ENCODE measurements around the gene ANKRD55. TPM values are rescaled to one million over a fixed set of nuclear protein-coding genes. Genes with fewer than 3 reads are reported as not detected.
A peak's percentile ranks its signal among the peaks of the same experiment; 100 is the strongest.

ANKRD55 gene
- total and polyA plus RNA-seq, 2 donors (not counting 1 experiment from before 2014, with no cell fraction given) = not detected

DNA sequence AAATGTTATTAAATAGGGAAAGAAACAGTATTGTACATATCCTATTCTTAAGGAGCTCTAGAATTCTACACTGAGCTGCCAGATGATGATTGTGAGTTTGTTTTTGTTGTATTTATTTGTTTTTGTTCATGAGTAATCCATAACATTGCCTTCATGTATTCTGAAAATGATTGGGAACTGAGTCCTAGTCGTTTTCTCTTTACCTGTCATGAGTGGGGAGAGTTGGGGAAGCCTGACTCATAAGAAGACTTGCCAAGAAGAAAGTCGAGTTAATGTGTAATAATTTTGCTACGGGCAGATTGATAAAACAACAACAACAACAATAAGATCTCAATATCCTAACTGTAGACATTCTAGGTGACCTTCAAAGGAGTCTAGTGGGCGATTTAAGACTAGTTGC, 103.8 kb downstream of the ANKRD55 start:
- no peak for TF ChIP-seq EZH2 (IDR thresholded peaks at IDR 0.05; ENCODE audit: low read length, missing control alignments)
- TF ChIP-seq, protein P1, sequence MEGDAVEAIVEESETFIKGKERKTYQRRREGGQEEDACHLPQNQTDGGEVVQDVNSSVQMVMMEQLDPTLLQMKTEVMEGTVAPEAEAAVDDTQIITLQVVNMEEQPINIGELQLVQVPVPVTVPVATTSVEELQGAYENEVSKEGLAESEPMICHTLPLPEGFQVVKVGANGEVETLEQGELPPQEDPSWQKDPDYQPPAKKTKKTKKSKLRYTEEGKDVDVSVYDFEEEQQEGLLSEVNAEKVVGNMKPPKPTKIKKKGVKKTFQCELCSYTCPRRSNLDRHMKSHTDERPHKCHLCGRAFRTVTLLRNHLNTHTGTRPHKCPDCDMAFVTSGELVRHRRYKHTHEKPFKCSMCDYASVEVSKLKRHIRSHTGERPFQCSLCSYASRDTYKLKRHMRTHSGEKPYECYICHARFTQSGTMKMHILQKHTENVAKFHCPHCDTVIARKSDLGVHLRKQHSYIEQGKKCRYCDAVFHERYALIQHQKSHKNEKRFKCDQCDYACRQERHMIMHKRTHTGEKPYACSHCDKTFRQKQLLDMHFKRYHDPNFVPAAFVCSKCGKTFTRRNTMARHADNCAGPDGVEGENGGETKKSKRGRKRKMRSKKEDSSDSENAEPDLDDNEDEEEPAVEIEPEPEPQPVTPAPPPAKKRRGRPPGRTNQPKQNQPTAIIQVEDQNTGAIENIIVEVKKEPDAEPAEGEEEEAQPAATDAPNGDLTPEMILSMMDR (conservative IDR thresholded peaks at IDR 0.05 in 1 of 2, IDR thresholded peaks at IDR 0.05 in 1 of 2; ENCODE audit: low read depth in 1 of 2, low read length in 2 of 2) = no peak
- H4K20me1 ChIP-seq (ENCODE audit: control insufficient read depth, extremely low read depth, insufficient read depth, low read length) = no peaks in the 10 kb centered on the region
- H3K79me2 ChIP-seq (ENCODE audit: control insufficient read depth, insufficient read depth, low read length) = no peaks in the 10 kb centered on the region
- no peak overlapping the region for H3K9ac ChIP-seq (ENCODE audit: insufficient read depth, low read length)
- H3K4me1 ChIP-seq (ENCODE audit: control insufficient read depth, extremely low read depth, insufficient read depth, low read length) = peaks cover 4% of the 10 kb centered on the region
- no peaks in the 10 kb centered on the region for H3K27me3 ChIP-seq (ENCODE audit: control insufficient read depth, insufficient read depth, low read length)
- H3K4me2 ChIP-seq (ENCODE audit: extremely low read depth, insufficient read depth, low read length) = no peak overlapping the region
- no peaks in the 10 kb centered on the region for H3K9me3 ChIP-seq (ENCODE audit: control insufficient read depth, insufficient read depth, low read depth, low read length)
- DNase-seq (ENCODE audit: low read depth in 2 of 2) = peak in 1 of 2 donors; percentile 8
- H3K4me3 ChIP-seq (replicated peaks in 1 of 4; ENCODE audit: control extremely low read depth in 1 of 4, insufficient read depth in 1 of 4, low read depth in 3 of 4, low read length in 4 of 4) = no peak overlapping the region
- H2AFZ ChIP-seq (ENCODE audit: low read length) = no peak overlapping the region
- H3K36me3 ChIP-seq (ENCODE audit: control insufficient read depth, insufficient read depth, low read length) = no peaks in the 10 kb centered on the region
- no peak overlapping the region for H3K27ac ChIP-seq (ENCODE audit: insufficient read depth, low read length)

DNA sequence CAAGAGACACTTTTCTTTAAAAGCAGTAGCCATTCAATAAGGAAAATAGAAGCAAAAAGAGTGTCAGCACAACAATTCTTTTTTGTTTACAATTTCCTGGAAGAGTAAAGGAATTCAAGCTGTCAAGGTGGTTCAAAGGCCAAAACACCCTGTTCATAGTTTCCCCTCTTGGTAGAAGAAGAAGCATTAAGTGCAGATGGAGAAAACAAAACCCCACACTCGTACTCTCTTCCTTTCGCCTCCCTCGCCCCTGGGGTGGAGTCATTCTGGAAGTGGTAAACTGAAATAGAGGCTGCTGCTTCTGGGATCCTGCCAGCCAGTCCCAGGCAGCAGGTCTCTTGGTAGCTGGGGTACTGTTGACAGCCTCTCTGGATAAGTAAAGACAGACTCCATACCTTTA, 105.0 kb downstream of the ANKRD55 start:
- H3K79me2 ChIP-seq (ENCODE audit: control insufficient read depth, insufficient read depth, low read length) = no peaks in the 10 kb centered on the region
- no peak for TF ChIP-seq EZH2 (IDR thresholded peaks at IDR 0.05; ENCODE audit: low read length, missing control alignments)
- TF ChIP-seq, protein P1 (conservative IDR thresholded peaks at IDR 0.05 in 1 of 2, IDR thresholded peaks at IDR 0.05 in 1 of 2; ENCODE audit: low read depth in 1 of 2, low read length in 2 of 2) = no peak
- peaks cover 7% of the 10 kb centered on the region for H3K4me1 ChIP-seq (ENCODE audit: control insufficient read depth, extremely low read depth, insufficient read depth, low read length)
- no peak overlapping the region for H3K4me2 ChIP-seq (ENCODE audit: extremely low read depth, insufficient read depth, low read length)
- no peaks in the 10 kb centered on the region for H3K27me3 ChIP-seq (ENCODE audit: control insufficient read depth, insufficient read depth, low read length)
- no peaks in the 10 kb centered on the region for H3K36me3 ChIP-seq (ENCODE audit: control insufficient read depth, insufficient read depth, low read length)
- no peak overlapping the region for H2AFZ ChIP-seq (ENCODE audit: low read length)
- no peaks in the 10 kb centered on the region for H3K9me3 ChIP-seq (ENCODE audit: control insufficient read depth, insufficient read depth, low read depth, low read length)
- no peaks in the 10 kb centered on the region for H4K20me1 ChIP-seq (ENCODE audit: control insufficient read depth, extremely low read depth, insufficient read depth, low read length)
- no peak overlapping the region for H3K9ac ChIP-seq (ENCODE audit: insufficient read depth, low read length)
- H3K4me3 ChIP-seq (replicated peaks in 1 of 4; ENCODE audit: control extremely low read depth in 1 of 4, insufficient read depth in 1 of 4, low read depth in 3 of 4, low read length in 4 of 4) = no peak overlapping the region
- no peak overlapping the region for H3K27ac ChIP-seq (ENCODE audit: insufficient read depth, low read length)
- DNase-seq (ENCODE audit: low read depth in 2 of 2) = no peak

DNA sequence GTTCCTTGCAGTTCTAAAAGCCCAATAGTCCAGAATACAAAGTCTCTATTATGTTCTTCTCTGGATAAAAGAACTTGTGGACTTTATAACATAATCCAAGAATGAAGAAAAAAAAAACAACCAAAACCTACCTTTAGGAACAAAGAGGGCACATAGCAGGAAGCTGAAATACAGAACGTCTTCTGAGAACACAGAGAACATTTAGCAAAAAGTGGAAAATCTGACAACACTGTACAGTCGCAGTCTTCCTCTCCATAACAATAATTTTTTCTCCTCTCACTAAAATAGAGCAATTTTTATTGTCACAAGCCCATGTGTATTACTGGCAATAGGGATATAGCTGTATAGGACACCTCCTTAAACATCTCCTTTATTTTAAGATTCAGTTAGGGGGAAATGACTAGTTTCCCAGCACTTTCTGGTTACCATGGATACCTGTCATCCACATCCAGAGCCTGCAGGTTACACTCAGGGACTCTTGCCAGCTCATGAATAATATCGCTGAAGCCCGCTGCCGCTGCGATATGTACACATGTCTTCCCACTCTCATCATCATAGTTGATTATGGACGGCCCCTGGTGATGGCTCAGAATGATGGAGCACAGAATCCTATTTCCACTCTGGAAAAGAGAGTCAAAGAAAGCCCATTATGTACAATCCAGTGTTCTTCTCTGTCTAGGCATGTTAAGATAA, 106.5 kb downstream of the ANKRD55 start:
- H3K9me3 ChIP-seq (ENCODE audit: control insufficient read depth, insufficient read depth, low read depth, low read length) = no peaks in the 10 kb centered on the region
- H3K27me3 ChIP-seq (ENCODE audit: control insufficient read depth, insufficient read depth, low read length) = no peaks in the 10 kb centered on the region
- no peak overlapping the region for H3K4me2 ChIP-seq (ENCODE audit: extremely low read depth, insufficient read depth, low read length)
- H3K9ac ChIP-seq (ENCODE audit: insufficient read depth, low read length) = no peak overlapping the region
- no peaks in the 10 kb centered on the region for H3K36me3 ChIP-seq (ENCODE audit: control insufficient read depth, insufficient read depth, low read length)
- H3K79me2 ChIP-seq (ENCODE audit: control insufficient read depth, insufficient read depth, low read length) = no peaks in the 10 kb centered on the region
- no peak for TF ChIP-seq EZH2 (IDR thresholded peaks at IDR 0.05; ENCODE audit: low read length, missing control alignments)
- TF ChIP-seq, protein P1 (conservative IDR thresholded peaks at IDR 0.05 in 1 of 2, IDR thresholded peaks at IDR 0.05 in 1 of 2; ENCODE audit: low read depth in 1 of 2, low read length in 2 of 2) = no peak
- H4K20me1 ChIP-seq (ENCODE audit: control insufficient read depth, extremely low read depth, insufficient read depth, low read length) = no peaks in the 10 kb centered on the region
- no peak overlapping the region for H3K27ac ChIP-seq (ENCODE audit: insufficient read depth, low read length)
- DNase-seq (ENCODE audit: low read depth in 2 of 2) = peak; percentile 49 to 73
- H3K4me1 ChIP-seq (ENCODE audit: control insufficient read depth, extremely low read depth, insufficient read depth, low read length) = peaks cover 12% of the 10 kb centered on the region
- H3K4me3 ChIP-seq (replicated peaks in 1 of 4; ENCODE audit: control extremely low read depth in 1 of 4, insufficient read depth in 1 of 4, low read depth in 3 of 4, low read length in 4 of 4) = no peak overlapping the region
- H2AFZ ChIP-seq (ENCODE audit: low read length) = no peak overlapping the region

All from fibroblast of lung (primary cell).